SK-N-MC (cell line): Measurements from ENCODE around the gene GPC6.

Source experiments
- DNase-seq: peaks from one replicate; pipeline ENCODE4 v3.0.0-alpha.2; 2011; ENCODE audit warnings: low read depth, low spot score
- H3K27ac ChIP-seq: fragments of 200-600 bp; sonication (generic); 2 replicates; pipeline ENCODE4 v1.5.1; 2016; ENCODE audit warnings: mixed run types
- H3K36me3 ChIP-seq: fragments of 200-600 bp; sonication (generic); 2 replicates; pipeline ENCODE4 v1.6.1; 2017; ENCODE audit warnings: antibody characterized with exemption, low read length, mixed read lengths; ENCODE audit not compliant: insufficient read depth
- H3K4me3 ChIP-seq: fragments of 200-600 bp; sonication (generic); 2 replicates; pipeline ENCODE4 v1.5.1; 2016
- H3K9ac ChIP-seq: fragments of 200-600 bp; sonication (generic); 2 replicates; pipeline ENCODE4 v1.8.0; 2017; ENCODE audit warnings: mixed run types, mixed read lengths; ENCODE audit not compliant: insufficient read length
- H3K9me3 ChIP-seq: fragments of 200-600 bp; sonication (generic); 2 replicates; pipeline ENCODE4 v1.6.1; 2017; ENCODE audit warnings: low read depth, mild to moderate bottlenecking, antibody characterized with exemption, low read length, moderate library complexity, mixed read lengths
- EZH2 ChIP-seq: fragments of 200-600 bp; sonication (generic); IDR thresholded peaks from one replicate; pipeline ENCODE4 v1.6.1; 2017; ENCODE audit warnings: antibody characterized with exemption
- FOXP2 ChIP-seq: optimal IDR thresholded peaks from 2 replicates; pipeline ENCODE3; 2011; ENCODE audit warnings: mild to moderate bottlenecking, moderate library complexity; ENCODE audit not compliant: insufficient read depth; ENCODE audit errors: extremely low read length, control extremely low read depth
- POLR2AphosphoS5 ChIP-seq: IDR thresholded peaks from 2 replicates; pipeline ENCODE4 v1.6.1; 2012; ENCODE audit warnings: mild to moderate bottlenecking, low read depth, low read length, borderline replicate concordance

The GPC6 gene

DNA sequence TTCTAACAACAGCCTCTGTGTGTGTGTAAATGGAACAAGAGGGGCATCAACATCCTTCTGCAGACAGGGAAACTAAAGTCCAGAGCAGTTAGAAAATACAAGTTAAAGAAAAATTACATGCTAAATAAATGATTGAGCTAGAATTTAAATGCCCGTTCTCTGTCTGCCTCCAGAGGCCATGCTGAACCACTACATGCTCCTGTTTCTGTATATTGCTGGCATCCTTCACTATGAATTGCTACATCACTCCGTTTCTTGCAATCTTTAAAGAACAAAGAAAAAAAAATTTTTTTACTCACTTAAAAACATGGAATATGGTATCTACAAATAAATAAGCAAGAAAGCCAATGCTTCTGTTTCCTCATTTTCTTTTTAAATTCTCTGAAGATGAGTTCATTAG is 1205.0 kb downstream of the GPC6 start:
- Histone ChIP-seq H3K36me3 (no peaks in the 10 kb centered on the region), H3K4me3 (no peak overlapping the region), H3K9ac (no peak overlapping the region), H3K27ac (no peak overlapping the region), H3K9me3 (no peaks in the 10 kb centered on the region)
- TF ChIP-seq POLR2AphosphoS5 (no peak), FOXP2 (no peak), EZH2 (no peak)
- no peak for DNase-seq

DNA sequence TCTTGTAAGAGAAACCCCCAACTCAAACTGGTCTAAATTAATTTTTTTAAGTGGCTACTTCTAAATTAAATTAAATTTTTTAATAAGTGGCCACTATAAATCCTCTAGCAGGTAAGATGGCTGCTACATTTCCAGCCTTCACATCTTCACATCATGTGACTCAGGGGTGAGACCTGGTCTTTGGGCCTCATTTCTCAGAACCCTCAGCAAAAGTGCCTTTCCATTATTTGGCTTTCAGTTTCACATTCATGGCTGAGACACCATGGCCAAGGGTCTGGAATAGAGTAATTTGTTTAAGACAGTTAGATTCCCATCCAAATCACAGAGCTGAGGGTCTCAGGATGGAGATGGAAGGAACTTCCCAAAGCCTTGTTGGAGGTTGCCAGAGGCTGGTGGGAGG is 1205.4 kb downstream of the GPC6 start:
- no peak for DNase-seq
- Histone ChIP-seq H3K36me3 (no peaks in the 10 kb centered on the region), H3K27ac (no peak overlapping the region), H3K4me3 (no peak overlapping the region), H3K9me3 (no peaks in the 10 kb centered on the region), H3K9ac (no peak overlapping the region)
- TF ChIP-seq POLR2AphosphoS5 (no peak), EZH2 (no peak), FOXP2 (no peak)

DNA sequence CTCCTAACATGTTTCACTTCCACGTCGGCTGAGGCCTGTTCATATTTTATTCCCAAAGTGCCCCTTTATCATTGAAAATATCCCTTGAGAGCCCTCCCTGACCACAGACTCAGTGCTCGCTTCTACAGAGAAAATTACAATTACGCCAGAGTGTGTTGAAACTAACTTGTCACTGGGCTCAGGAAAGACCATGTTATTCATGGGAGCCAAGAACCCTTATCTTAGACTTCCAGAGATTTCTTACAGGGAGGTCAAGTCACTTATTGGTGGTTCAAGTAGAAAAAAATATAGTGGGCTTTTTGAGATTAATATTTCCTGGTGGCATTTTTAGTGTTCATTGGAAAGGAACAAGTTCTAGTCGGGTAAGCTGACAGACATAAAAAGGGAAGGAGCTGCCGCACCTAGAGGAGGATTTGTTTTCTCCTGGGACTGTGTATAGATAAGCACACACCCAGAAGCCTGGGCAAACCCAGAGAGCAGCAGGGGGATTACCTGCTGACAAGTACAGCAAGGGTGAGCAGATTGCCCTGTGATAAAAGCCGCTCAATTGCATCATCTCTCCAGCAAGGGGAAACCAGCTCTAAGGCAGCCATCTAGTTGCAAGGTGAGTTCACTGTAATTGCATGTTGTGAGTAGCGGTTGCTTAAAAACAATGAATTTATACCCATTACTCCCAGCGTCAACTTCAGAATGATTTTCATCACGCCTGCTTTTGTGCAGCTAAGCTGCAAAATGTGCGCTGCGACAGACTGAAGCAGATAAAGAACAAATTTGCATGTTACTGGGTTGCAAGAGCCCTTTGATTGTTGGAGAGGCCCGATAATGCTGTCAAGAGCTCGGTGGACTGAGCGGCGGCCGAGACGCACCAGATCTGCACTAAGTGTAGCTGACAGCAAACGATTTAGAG is 1206.7 kb downstream of the GPC6 start:
- Histone ChIP-seq H3K9me3 (no peaks in the 10 kb centered on the region), H3K9ac (no peak overlapping the region), H3K4me3 (no peak overlapping the region), H3K36me3 (no peaks in the 10 kb centered on the region), H3K27ac (no peak overlapping the region)
- TF ChIP-seq FOXP2 (no peak), EZH2 (no peak), POLR2AphosphoS5 (no peak)
- no peak for DNase-seq

DNA sequence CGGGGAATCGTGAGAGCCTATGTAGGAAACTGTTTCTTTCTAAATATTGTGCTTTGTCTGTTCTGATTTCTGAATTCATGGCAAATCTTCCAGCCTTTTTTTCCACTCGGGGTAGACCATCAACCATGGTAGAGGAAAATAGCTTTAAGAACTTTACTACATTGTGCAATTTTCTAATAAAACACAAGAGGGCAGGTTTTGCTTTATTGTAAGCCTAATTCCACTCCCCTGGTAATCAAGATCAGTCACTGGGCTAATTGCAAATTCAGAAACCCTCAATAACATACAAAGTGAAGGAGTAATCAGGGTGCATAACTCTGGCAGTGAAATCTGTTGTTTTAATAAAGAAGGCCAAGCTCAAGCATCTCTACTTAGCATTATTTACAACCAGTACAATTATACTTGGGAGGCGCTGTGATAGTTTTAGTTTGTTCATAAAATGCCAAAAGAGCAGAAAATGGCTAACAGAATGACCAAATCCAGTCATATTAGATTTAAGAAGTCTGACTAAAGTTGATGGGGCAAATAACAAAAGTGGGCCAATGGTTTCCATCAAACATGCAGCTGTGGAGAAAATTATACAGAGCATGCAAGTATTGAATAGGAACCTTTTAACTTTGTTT is 1209.1 kb downstream of the GPC6 start:
- DNase-seq: peak; percentile 64
- TF ChIP-seq EZH2: no peak
- TF ChIP-seq FOXP2: no peak
- no peak for TF ChIP-seq POLR2AphosphoS5

DNA sequence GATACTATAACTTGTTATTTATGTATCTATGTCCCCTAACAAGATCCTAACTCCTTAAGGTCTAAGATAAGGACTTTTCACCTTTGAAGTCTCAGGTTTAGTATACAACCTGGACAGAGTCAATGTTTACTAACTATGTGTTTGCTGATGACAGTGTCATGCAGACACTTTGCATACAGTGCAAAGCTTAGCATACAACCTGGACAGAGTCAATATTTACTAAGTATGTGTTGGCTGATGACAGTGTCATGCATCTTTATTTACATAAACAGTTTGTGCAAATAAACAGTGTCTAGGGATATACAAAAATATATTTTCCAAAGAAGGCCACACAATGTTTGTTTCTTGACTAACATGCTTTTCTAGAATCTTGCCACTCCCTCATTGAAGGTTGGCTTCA is 1218.2 kb downstream of the GPC6 start:
- no peaks in the 10 kb centered on the region for H3K9me3 ChIP-seq
- no peak for DNase-seq
- no peak overlapping the region for H3K27ac ChIP-seq
- H3K4me3 ChIP-seq: no peak overlapping the region
- TF ChIP-seq EZH2 (no peak), POLR2AphosphoS5 (no peak), FOXP2 (no peak)
- no peaks in the 10 kb centered on the region for H3K36me3 ChIP-seq
- no peak overlapping the region for H3K9ac ChIP-seq

More for the DNA sequence above, 1209.1 kb downstream of the GPC6 start:
- Histone ChIP-seq H3K36me3 (no peaks in the 10 kb centered on the region), H3K27ac (no peak overlapping the region), H3K9me3 (no peaks in the 10 kb centered on the region), H3K4me3 (no peak overlapping the region), H3K9ac (no peak overlapping the region)

DNA sequence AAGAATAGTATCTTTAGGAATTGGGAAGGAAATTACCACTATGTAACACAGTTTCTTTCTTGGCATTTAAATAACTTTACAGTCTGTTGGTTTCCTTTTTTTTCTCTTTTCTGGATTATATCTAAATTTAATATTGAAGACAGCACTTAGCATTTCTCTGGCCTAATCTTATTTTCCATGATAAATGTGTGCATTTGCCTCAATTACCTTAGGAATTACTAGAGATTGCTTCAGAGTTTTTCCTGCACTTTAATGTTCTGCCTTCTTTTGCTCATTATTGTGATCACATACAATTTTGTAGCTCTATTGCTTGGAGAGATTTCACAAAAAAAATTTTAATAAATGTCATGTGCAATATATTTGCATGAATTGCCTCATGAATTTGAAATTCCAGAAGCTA is 1227.7 kb downstream of the GPC6 start:
- TF ChIP-seq POLR2AphosphoS5 (no peak), FOXP2 (no peak), EZH2 (no peak)
- no peak overlapping the region for H3K4me3 ChIP-seq

DNA sequence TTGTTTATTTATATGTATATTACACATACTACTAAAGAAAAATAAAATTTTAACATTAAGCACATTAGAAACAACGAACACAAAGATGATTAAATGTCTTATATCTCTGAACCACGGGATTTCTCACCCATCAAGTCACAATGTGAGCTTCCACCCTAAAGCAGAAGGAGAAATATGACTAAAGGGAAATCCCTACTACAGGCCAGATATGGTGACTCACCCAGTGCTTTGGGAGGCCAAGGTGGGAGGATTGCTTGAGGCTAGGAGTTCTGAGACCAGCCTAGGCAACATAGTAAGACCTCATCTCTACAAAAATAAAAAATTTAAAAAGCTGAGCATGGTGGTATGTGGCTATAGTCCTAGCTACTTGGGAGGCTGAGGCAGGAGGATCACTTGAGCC is 1228.3 kb downstream of the GPC6 start:
- Histone ChIP-seq H3K4me3 (no peak overlapping the region), H3K36me3 (no peaks in the 10 kb centered on the region), H3K27ac (no peak overlapping the region), H3K9me3 (no peaks in the 10 kb centered on the region), H3K9ac (no peak overlapping the region)
- no peak for DNase-seq
- TF ChIP-seq FOXP2 (no peak), EZH2 (no peak), POLR2AphosphoS5 (no peak)

More for the DNA sequence above, 1227.7 kb downstream of the GPC6 start:
- DNase-seq: no peak
- Histone ChIP-seq H3K36me3 (no peaks in the 10 kb centered on the region), H3K27ac (0 out of 2 replicates have a peak overlapping the region, but pooled peaks have one; percentile 46), H3K9ac (no peak overlapping the region), H3K9me3 (no peaks in the 10 kb centered on the region)

DNA sequence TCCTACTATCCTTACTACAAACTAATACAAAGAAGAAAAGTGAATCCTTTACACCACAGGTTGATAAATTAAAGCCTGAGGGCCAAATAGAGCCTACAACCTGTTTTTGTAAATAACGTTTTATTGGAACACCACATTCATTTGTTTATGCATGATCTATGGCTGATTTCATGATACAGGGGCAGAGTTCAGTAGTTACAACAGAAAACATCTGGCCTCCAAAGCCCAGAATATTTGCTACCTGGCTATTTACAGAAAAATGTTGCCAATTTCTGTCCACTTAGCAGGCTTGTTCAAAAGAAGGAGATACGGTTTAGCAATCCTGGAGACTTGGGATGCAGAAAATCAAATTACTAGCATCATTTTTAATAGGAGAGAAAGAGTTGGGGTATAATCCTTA is 1228.8 kb downstream of the GPC6 start:
- H3K9me3 ChIP-seq: no peaks in the 10 kb centered on the region
- TF ChIP-seq FOXP2 (no peak), EZH2 (no peak)
- no peak overlapping the region for H3K9ac ChIP-seq
- DNase-seq: no peak
- H3K4me3 ChIP-seq: no peak overlapping the region
- no peaks in the 10 kb centered on the region for H3K36me3 ChIP-seq
- H3K27ac ChIP-seq: no peak overlapping the region
